Measurements from ENCODE around the gene ADRM1.

ADRM1 gene

DNA sequence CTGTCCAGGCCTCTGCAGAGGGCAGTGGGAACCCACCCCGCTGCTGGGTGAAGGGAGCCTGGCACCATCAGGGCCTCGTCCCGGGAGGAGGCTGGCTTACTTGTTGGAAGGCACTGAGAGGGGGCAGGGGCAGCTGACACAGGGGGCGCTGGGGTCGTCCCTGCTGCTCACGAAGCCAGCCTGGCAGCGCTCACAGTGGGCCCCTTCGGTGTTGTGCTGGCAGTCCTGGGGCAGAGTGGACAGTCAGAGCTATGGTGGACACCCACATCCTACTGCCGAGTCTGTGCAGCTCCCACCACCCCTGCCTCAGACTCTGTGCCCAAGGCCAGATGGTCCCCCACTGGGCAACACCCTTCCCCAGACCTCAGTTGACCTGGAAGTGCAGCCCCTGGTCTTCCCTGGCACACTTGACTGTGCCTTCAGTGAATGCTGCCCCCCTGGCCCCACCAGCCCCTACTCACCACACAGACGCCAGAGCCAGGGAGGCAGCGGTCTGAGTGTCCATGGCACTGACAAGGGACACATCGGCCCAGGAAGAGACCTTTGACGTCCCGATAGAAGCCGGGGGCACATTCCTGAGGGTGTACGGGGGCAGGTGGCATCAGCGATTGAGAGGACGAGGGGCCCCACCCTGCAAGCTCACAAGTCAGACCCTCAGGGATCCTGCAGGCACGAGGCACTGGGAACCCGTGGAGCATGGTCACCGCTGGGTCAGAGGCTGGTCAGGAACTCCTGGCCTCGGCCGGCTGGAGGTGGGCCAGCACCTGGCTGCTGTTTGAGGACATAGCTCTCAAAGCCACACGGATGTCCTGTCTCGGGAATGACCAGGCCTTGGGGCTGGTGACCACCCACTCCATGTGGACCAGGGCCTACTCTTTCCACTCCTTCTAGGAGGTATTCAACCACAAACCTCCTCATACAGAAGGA lies 21.4 kb downstream of the ADRM1 start:
- no peak for DNase-seq (ENCODE audit: low read depth in 2 of 2)

DNA sequence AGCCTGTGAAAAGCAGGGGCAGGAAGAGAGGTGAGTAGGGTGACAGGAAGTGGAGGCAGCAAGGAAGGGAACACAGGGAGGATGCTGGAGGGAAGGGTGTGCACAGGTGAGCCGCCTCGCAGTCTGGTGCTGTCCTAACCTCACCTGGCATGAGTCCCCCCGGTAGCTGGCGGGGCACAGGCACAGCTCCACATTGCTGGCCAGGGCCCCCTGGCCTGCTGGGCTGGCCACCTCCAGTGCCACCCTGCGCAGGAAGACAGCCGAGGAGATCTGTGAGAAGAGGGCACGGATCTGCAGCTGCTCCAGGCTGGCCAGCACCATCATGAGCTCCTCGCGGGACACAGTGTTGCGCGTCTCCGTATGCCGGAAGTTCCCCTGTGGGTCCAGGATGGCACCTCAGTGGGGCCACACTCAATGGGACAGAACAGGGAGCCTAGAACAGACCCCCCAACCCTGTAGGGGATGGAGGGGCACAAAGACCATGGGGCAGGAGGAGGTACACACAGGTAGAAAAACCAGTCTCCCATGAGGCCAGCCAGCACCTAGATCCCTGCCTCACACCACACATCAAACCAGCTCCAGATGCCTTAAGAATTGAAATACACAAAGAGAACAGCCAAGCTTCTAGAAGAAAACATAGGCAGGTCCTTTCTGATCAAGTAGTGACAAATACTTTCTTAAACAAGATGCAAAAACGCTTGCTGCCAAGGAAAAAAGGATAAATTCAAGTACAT lies 22.5 kb downstream of the ADRM1 start:
- DNase-seq (ENCODE audit: low read depth in 2 of 2): no peak

DNA sequence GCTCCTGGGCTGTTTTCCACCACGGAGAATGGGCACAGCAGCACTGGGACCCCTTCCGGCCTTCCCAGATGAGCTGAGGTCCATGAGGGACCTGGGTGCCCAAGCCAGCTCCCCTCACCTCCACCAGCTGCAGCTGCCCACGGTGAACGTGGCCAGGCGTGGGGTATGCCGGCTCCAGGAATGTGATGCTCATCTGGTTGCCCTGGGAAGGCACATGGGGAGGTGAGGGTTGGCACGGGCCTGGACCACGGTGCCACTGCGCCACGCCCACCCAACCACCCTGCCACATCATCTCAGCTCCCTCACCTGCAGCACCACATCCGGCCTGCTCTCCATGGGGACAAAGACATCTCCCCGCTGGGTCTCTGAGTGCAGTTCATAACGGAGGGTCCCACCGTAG lies 23.8 kb downstream of the ADRM1 start:
- DNase-seq (ENCODE audit: low read depth in 2 of 2): no peak

DNA sequence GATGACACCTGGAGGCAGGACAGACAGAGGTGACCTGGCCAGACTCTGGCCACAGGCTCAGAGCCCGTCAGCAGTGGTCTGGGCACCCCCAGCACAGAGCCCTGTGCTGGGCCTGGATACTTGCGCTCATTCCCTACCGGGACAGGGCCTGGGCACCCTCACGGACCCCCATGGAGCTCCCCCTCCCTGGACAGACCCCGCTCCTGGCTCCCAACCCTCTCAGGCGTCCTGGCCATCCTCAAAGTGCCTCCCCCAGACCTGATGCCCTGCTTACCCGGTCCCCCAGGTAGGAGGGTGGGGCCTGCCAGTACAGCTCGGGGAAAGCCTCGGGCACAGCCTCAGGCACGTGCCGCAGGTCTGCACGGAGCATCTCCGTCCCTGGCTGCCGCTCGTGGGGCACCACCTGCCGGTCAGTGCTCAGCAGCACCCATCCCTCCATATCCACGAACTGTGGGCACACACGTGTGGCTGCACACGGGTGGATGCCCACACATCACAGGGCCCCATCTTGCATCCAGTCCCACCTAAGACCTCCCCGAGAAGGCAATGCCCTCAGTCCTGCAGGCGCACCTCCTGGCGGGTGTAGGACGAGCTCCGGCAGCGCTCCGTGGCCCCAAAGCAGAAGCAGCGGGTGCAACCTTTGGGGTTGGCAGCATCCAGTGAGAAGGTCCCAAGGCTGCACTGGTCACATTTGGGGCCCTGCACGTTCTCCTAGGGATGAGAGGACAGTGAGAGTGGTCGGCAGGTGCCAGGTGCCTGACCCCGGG lies 24.3 kb downstream of the ADRM1 start:
- no peak for DNase-seq (ENCODE audit: low read depth in 2 of 2)

DNA sequence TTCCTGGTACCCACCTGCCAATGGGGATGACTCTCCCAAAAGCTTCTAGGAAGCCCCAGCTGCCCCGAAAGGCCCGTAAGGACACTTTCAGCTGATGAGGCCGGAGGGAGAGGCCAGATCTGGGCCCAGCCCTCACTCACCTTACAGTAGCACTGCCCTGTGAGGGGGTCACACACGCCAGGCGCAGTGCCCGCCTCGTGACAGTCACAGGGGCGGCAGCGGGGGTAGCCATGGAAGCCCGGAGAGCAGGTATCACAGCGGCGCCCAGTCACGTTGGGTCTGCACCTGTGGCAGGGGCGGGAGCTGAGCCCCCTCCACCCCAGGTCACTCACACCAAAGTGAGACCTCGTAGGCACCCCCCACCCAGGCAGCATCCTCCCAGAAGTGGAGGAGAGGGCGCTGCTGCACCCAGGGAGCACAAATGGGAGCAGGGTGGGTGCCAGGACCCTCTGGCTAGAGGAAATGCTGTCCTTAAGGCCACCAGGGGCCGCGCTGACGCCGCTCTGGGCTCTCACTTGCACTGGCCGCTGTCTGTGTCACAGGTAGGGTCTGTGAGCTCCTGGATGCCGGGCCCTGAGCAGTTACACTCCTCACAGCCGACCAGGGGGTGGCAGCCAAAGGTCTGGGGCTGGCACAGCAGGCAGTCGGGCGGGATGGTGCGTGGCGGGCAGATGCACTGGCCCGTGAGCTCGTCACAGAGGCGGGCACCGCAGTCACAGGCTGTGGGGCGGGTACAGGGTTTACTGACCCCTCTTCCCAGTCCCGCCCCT lies 25.1 kb downstream of the ADRM1 start:
- no peak for DNase-seq (ENCODE audit: low read depth in 2 of 2)

DNA sequence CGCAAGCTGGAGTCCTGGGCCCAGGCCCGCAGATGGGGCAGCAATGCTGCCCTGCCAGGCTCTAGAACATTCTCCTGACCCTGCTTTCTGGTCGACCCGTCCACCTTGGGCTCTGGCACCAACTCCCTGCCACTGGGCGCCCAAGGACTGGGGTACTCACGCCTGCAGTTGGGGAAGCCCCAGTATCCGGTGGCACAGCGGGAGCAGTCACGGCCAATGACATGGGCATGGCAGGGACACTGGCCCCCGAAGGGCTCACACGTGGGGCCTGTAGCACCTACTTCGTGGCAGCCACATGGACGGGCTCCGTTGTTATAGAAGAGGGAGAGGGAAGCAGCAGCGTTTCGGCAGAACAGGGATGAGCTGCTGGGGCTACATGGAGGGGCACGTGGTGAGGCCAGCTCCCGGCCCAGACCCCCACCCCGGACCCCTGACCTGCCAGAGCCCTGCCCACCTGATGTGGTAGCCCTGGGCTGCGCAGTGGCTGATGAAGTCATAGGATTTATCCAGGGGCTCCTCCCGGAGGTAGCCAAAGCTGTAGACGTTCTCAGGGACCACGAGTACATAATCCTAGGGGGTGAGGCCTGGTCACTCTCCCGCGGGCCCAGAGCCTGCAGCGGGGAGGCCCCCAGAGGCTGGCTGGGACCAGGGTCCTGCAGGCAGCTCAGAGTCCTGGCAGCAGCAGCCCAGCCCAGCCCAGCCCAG lies 26.0 kb downstream of the ADRM1 start:
- no peak for DNase-seq (ENCODE audit: low read depth in 2 of 2)

DNA sequence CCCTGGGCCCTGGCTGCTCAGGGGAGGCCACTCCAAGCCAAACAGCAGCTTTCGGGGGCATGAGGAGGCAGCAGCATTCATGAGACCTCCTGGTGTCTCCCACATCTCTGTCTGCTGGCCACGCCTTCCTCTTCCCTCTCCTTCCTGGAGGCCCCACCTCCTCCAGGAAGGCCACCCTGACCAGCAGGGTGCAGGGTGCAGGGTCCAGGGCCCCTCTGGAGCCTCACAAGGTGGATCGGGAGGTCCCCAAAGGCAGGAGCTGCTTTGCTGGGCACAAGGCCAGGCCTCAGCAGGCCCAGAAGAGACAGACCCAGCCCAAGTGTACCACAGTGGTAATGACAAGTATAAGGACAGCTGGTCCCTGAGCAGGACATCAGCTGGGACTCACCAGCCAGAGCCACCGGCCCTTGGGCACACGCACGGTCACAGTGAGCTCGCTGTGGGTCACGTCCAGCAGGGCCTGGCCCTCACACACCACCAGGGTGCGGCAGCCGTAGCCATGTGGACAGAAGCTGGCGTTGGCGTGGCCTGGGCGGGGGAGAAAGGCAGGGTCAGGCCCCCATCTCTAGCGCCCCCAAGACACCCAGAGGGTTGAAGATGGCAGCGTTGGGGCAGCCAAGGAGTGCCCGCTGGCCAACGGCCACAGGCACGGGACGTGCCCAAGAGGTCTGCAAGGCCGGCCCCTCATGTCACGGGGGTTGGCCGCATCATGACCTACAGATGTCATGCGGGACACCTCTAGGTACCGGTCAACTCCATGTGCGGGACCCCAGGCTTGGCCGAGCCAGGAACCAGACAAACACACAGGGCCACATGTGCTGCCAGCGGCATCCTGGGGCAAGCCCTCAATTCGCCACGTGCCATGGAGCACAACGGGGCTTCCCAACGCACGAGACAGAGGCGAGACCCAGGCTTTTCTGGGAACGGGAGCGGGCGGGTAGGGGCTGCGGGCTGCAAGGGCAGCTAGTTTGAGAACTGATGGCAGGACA lies 26.9 kb downstream of the ADRM1 start:
- no peak for DNase-seq (ENCODE audit: low read depth in 2 of 2)

DNA sequence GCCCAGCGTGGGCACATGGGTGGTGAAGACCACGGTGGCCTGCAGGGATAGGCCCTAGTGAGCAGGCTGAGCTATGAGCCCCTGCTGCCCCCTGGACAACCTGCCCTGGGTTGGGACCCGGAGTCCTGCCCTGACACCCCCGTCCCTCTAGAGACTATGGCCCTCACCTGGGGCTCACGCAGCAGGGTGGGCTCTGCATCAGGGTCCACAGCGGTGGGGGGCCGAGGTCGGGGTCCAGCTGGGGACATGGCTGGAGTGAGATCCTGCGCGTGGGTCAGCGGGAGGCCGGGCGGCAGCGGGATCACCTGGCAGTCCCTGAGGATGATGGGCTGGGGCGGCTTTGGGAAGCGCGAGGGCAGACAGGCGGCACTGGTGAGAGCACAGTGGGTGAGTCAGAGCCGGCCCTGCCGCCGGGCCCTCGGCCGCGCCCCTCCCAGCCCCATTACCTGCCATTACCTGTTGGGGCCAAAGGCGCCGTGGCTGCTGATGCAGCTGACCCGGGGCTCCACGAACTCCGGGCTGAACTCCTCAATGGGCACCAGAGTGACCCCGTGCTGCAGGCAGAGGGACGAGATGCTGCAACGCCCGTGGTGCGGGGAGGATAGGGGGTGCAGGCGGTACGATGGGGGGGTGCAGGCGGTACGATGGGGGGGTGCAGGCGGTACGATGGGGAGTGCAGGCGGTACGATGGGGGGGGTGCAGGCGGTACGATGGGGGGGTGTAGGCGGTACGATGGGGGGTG lies 27.9 kb downstream of the ADRM1 start:
- no peak for DNase-seq (ENCODE audit: low read depth in 2 of 2)

DNA sequence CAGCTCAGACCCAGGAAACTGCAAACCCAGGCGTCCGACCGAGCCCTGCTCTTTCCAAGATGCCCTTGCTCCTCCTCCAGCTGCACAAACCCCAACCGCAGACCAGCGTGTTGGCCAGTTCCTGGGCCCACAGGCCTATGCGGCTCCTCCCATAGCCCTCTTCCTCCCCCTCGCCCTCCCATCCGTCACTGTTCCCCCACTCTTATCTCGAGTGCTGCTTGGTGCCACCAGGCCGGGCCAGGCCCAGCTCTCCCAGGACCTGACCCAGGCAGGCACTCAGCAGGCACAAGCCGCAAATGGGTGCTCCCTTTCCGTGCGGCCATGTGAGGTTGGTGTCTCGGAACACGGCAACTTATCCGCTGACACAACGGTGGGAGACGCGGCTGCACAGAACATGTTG lies 28.6 kb downstream of the ADRM1 start:
- DNase-seq (ENCODE audit: low read depth in 2 of 2): no peak

DNA sequence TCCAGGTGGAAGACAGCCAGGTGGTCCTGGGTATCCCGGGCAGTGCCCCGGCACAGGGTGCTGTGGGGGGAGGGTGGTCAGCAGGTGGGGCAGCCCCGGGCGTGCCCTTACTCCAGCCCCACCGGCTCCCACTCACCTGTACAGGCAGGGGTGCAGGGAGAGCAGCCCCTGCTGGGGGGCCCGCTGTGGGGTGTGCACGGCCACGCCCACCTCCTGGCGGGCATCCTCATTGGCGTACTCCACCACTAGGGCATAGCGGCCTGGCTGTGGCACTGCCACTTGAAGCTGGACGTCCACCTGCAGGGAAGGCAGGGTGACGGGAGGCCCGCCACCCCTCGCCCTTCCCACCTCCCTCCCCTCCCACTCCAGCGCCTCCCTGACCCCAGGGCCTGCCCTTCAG lies 29.6 kb downstream of the ADRM1 start:
- DNase-seq (ENCODE audit: low read depth in 2 of 2): no peak

DNA sequence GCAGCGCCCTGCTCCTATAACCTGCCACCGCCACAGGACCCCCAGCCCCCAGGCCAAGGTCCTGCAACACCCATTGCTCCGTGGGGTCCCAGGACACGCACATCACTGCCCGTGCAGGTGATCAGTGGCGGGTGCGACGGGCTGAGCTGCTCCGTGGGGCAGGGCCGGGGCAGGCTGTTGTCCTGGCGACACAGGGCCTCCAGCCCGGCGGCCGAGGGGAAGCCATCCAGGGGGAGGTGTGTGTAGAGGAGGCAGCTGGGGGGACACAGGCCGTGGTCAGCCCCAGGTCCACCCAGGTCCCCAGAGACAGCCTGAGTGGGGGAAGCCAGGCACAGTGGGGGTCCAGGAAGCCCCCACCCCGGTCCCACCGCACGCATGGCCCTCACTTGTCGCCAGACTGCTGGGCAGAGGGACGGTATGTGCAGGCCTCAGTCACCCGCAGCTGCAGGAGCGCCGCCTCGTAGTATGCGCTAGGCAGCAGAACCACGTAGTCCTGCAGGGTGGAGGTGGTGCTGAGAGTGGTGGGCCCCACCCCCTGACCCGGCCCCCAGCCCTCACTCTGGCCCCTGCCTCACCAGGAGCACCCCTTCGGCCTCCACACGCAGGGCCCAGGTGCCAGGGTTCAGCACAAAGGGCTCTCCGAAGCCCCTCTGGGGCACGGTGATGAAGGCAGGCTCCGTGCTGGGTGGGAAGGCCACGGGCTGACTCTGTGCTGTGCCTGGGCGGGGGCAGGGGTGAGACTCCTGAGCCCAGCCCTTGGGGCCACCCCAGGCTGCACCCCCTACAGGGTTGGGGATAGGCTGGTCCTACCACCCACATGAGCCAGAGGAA lies 30.4 kb downstream of the ADRM1 start:
- DNase-seq (ENCODE audit: low read depth in 2 of 2): no peak

DNA sequence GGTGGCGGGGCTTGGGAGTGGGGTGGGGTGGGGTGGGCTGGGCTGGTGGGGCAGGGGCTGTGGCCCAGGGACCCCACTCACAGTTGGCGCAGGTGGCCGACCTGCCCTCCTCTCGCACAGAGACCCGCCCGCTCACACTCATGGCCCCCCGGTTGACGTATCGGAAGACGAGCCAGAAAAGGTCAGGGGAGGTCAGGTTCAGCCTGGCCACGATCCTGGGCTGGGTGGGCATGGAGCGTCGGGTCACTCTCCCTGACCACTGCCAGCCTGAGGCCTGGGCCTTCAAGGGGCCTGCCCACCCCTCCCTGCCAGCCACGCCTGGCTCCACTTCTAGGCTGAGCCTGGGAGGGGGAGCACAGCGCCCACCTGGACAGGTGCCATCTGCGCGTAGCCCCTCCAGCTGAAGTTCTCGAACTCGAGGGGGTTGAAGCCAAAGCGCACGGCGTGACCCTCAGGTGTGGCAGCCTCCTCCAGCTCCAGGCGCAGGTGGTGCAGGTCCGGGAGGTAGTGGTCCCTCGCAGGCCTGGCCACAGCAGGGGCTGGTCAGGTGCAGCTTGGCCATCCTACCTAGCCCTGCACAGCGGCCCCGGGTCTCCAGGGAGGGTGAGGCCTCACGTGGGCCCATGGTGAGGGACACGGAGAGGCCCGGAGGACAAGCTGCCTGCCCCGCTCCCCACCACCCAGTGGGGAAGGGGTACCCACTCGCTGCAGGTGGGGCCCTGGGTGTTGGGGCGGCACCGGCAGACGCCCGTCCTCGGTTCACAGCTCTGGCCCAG lies 31.2 kb downstream of the ADRM1 start:
- DNase-seq (ENCODE audit: low read depth in 2 of 2): no peak

DNA sequence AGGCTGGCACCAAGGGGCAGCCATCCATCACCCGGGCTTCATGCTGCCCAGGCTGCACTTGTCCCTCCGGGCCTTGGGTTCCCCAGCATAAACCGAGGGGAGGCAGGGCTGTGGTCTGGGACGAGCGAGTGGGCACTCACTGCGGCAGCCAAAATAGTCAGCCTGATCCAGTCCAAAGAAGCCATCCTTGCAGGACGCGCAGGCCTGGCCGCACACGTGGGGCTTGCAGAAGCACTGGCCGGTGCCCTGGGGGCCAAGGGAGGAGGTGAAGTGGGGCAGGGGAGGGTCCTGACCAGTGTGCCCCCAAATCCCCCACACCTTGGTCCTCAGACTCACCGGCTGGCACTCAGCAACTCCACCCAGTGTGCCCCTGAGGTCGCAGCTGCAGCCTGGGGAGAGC lies 32.1 kb downstream of the ADRM1 start:
- no peak for DNase-seq (ENCODE audit: low read depth in 2 of 2)

DNA sequence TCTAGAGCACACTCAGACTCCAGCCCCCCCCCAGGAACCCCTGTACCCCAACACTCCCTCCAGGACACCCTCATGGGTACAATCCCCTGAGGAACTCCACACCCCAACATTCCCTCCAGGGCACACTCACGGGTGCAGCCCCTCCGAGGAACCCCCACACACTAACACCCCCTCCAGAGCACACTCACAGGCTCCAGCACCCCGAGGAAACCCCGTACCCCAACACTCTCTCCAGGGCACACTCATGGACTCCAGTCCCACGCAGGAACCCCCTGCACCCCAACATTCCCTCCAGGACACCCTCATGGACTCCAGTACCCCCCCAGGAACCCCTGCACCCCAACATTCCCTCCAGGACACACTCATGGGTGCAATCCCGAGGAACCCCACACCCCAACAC lies 32.7 kb downstream of the ADRM1 start:
- DNase-seq (ENCODE audit: low read depth in 2 of 2): no peak

DNA sequence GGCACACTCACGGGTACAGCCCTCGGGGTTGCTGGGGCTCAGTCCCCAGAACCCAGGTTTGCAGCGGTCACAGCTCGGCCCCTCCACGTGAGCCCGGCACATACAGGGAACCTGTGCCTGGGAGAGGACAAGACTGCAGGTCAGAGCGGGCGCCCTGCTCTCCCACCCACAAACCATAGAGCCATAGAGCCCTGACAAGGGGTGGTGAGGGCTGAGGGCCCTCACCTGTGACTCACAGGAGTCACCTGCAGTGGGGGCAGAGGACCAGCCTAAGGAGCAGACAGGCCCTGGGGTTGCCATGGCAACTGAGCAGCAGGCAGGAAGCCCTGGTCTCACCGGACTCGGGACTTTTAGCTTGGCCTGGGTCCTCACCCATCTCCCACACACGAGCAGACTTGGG lies 33.5 kb downstream of the ADRM1 start:
- no peak for DNase-seq (ENCODE audit: low read depth in 2 of 2)

DNA sequence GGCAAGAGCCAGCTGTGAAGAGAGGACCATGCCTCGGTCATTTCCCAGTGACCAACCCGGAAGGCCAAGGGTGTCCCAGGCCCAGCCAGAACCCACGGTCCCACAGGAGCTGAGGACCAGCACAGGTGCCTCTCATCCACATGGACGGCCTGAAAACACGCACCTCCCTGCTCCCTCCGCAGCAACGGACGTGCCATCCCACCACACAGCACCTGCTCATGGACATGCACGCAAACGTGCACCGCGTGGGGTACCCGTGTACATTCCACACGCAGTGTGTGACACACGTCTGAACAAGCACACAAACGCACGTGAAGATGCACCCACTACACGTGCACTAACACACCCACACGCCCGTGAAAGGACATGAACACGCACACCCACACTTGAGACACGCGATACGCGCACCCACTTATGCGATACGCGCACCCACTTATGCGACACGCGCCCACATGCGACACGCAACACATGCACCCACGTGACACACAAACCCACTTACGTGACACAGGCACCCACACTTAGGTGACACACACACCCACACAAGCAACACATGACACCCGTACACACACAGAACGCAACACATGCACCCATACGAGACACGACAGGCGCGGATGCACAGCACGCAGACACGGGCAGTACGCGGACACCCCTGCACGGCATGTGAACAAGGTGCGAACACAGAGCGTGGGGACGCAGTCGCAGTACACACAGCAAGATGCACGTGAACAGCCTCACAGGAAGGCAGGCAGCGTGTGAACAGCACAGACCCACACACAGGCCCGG lies 34.2 kb downstream of the ADRM1 start:
- DNase-seq (ENCODE audit: low read depth in 2 of 2): no peak
